Measurements from ENCODE around the gene DPEP2. TPM values are rescaled to one million over a fixed set of nuclear protein-coding genes. Genes with fewer than 3 reads are reported as not detected.

Gene DPEP2
- total and polyA plus RNA-seq, 2 of the 13 experiments (the other 11 are each of a cell fraction or from before 2014, with no cell fraction given): 0.18 TPM; not detected in 1

- TF ChIP-seq MXI1 (IDR thresholded peaks at IDR 0.05; ENCODE audit: borderline replicate concordance, low read depth, low read length) (peak; percentile 30; the same call in 1 of the 3 replicates), SKI (IDR thresholded peaks at IDR 0.05; ENCODE audit: partially characterized antibody) (peak; percentile 58), NRL (CRISPR knock-in tag; IDR thresholded peaks at IDR 0.05; ENCODE audit: borderline replicate concordance) (peak; percentile 82; the same call in 1 of the 2 replicates), ZNF724P (CRISPR knock-in tag; IDR thresholded peaks at IDR 0.05; ENCODE audit: borderline replicate concordance) (0 out of 2 replicates have a peak, but pooled peaks have one; percentile 63), ZNF878 (CRISPR knock-in tag; IDR thresholded peaks at IDR 0.05) (no peak), EEA1 (CRISPR knock-in tag; IDR thresholded peaks at IDR 0.05; ENCODE audit: borderline replicate concordance) (peak; percentile 90; the same call in 1 of the 2 replicates), TOPORS (CRISPR knock-in tag; IDR thresholded peaks at IDR 0.05) (no peak), CEBPG (CRISPR knock-in tag; IDR thresholded peaks at IDR 0.05) (peak; percentile 20; the same call in 1 of the 2 replicates), SAFB2 (CRISPR knock-in tag; IDR thresholded peaks at IDR 0.05; ENCODE audit: borderline replicate concordance, low read depth) (peak; percentile 92), SIX1 (CRISPR knock-in tag; IDR thresholded peaks at IDR 0.05; ENCODE audit: borderline replicate concordance) (no peak), ZNF101 (CRISPR knock-in tag; IDR thresholded peaks at IDR 0.05; ENCODE audit: borderline replicate concordance, low read depth) (no peak), ZBTB21 (CRISPR knock-in tag; IDR thresholded peaks at IDR 0.05) (no peak; the same call in 1 of the 2 replicates), ARID4A (CRISPR knock-in tag; IDR thresholded peaks at IDR 0.05; ENCODE audit: borderline replicate concordance) (peak; percentile 86), ZNF441 (CRISPR knock-in tag; IDR thresholded peaks at IDR 0.05; ENCODE audit: borderline replicate concordance) (no peak; the same call in 1 of the 2 replicates), ETS1 (CRISPR knock-in tag; IDR thresholded peaks at IDR 0.05) (no peak)
- TF ChIP-seq, protein P1, sequence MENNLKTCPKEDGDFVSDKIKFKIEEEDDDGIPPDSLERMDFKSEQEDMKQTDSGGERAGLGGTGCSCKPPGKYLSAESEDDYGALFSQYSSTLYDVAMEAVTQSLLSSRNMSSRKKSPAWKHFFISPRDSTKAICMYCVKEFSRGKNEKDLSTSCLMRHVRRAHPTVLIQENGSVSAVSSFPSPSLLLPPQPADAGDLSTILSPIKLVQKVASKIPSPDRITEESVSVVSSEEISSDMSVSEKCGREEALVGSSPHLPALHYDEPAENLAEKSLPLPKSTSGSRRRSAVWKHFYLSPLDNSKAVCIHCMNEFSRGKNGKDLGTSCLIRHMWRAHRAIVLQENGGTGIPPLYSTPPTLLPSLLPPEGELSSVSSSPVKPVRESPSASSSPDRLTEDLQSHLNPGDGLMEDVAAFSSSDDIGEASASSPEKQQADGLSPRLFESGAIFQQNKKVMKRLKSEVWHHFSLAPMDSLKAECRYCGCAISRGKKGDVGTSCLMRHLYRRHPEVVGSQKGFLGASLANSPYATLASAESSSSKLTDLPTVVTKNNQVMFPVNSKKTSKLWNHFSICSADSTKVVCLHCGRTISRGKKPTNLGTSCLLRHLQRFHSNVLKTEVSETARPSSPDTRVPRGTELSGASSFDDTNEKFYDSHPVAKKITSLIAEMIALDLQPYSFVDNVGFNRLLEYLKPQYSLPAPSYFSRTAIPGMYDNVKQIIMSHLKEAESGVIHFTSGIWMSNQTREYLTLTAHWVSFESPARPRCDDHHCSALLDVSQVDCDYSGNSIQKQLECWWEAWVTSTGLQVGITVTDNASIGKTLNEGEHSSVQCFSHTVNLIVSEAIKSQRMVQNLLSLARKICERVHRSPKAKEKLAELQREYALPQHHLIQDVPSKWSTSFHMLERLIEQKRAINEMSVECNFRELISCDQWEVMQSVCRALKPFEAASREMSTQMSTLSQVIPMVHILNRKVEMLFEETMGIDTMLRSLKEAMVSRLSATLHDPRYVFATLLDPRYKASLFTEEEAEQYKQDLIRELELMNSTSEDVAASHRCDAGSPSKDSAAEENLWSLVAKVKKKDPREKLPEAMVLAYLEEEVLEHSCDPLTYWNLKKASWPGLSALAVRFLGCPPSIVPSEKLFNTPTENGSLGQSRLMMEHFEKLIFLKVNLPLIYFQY (CRISPR knock-in tag; IDR thresholded peaks at IDR 0.05; ENCODE audit: borderline replicate concordance): peak; percentile 71
- TF ChIP-seq, protein P2, sequence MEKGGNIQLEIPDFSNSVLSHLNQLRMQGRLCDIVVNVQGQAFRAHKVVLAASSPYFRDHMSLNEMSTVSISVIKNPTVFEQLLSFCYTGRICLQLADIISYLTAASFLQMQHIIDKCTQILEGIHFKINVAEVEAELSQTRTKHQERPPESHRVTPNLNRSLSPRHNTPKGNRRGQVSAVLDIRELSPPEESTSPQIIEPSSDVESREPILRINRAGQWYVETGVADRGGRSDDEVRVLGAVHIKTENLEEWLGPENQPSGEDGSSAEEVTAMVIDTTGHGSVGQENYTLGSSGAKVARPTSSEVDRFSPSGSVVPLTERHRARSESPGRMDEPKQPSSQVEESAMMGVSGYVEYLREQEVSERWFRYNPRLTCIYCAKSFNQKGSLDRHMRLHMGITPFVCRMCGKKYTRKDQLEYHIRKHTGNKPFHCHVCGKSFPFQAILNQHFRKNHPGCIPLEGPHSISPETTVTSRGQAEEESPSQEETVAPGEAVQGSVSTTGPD (CRISPR knock-in tag; IDR thresholded peaks at IDR 0.05): no peak
These were observed 5.9 kb downstream of the DPEP2 start (continued) for GRCh38 chr16:67993207-67994039.

Measured in HepG2 (cell line).